Kidney tubule cell (primary cell): ENCODE results near the gene RER1.
A peak's percentile ranks its signal among the peaks of the same experiment; 100 is the strongest.

ENCODE experiments used
- DNase-seq: peaks from one replicate; pipeline ENCODE4 v3.0.0-alpha.2; 2018; ENCODE audit warnings: low spot score

Gene RER1

GRCh38 chr1:2375923-2376260, 15.7 kb upstream of the RER1 start:
- no peak for DNase-seq

- no peak for DNase-seq
Observed at GRCh38 chr1:2376261-2376741, 15.3 kb upstream of the RER1 start.

DNA sequence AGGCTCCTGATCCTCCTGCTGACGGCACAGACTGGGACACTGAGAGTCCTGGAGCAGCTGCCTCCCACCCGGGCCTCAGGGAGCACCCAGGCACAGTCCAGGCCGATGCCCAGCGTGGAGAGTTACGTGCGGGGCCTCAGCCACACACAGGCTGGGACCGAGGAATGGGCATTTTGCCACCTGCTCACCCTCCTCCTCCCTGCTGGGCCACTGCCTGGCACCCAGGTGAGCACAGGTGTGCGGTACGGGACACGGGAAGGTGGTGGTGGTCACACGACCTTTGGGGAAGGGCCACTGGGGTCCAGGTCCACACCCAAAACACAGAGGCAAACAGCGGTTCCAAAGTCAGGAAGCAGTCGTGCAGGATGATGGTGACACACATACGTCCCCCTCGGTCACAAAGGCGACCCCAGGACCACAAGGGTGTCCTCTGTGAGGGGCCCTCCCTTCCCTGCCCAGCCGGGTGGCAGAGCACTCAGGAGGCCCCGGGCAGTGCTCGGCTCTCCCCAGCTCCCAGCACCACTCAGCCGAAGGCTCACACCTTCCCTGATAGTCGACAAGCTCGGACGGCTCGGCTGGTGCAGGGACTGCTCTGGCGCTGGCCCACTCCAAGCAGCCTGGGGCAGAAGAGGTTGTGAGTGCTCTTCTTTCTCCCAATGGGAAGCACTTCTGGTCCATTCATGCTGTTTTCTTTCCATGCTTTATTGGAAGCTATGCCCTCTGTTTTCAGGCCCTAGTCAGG, 14.5 kb upstream of the RER1 start:
- DNase-seq = no peak

GRCh38 chr1:2377751-2378440, 13.7 kb upstream of the RER1 start:
- no peak for DNase-seq

DNA sequence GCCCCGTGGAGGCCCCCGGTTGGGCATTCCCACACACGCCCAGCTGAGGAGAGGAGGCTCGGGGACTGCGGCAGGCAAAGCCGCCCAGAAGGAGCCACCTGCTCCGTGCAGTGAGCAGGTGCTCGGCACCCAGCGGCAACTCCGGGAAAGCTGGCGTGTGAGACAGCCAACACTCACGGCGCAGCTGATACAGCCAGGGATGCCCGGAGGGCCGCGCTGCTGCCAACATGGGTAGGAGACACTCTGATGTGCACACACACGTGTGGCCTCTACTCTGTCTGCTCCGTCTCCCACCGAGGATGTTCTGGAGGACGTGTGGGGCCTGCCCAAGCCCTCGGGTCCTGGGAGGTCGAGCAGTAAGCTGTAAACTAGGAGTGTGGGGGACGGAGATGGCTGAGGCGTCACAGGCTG, 13.2 kb upstream of the RER1 start:
- no peak for DNase-seq

DNA sequence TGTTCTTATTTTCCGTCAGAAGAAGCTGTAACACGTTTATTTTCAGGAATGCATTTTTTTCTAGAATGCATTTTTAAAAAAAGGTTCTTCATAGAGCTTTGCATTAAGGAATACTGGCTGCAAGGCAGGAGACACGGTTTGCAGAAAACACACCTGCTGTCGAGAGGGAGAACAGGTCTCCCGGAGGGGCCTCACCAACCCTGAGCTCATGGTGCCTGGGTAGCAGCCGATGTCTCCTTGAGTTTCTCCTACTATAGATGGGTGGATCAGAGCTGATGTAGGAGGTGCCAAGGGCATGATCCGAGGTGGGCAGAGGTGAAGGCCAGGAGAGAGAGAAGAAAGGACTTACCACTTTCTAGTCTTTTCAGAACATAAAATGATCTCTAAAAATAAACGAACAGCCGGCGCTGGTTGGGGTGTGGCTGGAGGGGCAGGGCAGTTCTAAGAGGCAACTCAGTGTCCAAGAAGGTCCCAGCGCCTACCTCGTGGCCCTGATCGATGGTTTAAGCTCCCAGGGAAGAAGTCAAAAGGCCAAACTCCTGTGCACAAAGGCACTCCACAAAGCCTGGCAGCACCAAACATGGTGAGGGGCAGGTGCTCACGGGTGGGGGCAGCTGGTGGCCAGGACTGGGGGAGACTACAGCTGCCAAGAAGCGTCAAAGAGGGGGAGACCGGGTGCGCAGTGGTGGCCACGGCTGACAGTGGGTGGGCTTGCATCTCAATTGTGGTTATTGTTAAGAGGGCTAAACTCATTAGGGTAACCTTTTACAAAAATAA, 12.5 kb upstream of the RER1 start:
- DNase-seq = no peak

DNA sequence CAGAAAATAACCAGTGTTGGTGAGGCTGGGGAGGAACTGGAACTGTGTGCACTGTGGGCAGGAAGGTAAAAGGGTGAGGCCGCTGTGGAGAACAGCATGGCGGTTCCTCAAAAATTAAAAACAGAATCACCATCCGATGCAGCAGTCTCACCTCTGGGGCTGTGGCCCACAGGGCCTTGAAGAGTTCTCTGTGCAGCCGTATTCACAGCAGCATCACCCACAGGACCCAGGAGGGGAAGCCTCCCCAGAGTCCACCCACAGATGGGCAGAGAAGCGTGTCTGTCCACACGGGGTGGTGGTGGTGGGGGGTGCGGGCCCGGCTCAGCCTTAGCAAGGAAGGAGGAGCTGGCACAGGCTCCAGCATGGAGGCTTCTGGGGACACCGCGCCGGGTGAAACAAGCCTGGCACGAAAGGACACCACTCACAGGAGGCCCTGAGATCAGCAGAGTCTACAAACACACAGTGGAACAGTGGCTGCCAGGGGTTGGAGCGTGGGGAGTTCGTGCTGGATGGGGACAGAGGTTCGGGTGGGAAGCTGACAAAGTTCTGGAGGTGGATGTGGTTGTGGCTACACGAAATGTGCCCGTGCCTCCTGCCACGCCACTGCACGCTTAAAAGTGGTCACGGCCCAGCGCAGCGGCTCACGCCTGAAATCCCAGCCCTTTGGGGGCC, 11.8 kb upstream of the RER1 start:
- DNase-seq = no peak

- DNase-seq = no peak
Observed at GRCh38 chr1:2380816-2381591, 10.6 kb upstream of the RER1 start.

- DNase-seq = peak; percentile 74
Observed at GRCh38 chr1:2381741-2382620, 9.7 kb upstream of the RER1 start.

GRCh38 chr1:2382621-2383361, 8.8 kb upstream of the RER1 start:
- DNase-seq = peak; percentile 51

- no peak for DNase-seq
Observed at GRCh38 chr1:2383576-2383975, 8.1 kb upstream of the RER1 start.

- no peak for DNase-seq
Observed at GRCh38 chr1:2384130-2384860, 7.3 kb upstream of the RER1 start.

- DNase-seq = no peak
Observed at GRCh38 chr1:2384941-2385481, 6.6 kb upstream of the RER1 start.

DNA sequence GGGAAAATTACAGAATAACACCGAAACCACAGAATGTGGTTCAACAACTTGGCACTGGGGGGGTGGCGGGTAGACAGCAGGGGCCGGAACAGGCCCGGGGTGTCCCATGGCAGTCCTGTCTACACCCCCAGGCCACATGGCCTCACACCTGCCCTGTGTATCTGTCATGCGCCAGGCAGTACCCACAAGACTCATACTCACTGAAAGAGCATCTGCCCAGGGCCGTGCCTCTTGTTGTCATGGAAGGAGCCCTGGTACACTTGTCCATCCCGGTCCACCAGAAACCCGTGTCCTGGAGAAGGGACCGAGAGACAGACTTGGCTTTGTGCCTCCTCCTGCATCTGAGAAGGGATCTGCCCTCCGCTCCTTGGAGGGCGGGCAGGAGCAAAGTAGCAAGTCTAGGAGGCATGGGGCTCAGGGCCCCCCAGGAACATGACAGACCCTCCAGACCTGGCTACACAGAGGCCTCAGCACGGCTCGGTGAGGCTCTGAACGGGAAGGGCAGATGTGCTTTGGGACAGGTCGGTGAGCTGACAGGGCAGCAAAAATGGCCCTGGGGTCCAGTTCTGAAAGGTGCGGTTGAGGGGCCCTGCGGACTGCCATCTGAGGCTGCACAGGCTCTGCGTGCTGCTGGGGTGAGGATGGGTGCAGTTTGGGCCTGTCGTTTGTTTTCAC, 5.9 kb upstream of the RER1 start:
- no peak for DNase-seq

- no peak for DNase-seq
Observed at GRCh38 chr1:2386636-2387611, 4.7 kb upstream of the RER1 start.

- DNase-seq = no peak
Observed at GRCh38 chr1:2388004-2388913, 3.4 kb upstream of the RER1 start.
